H9 (cell line): ENCODE measurements around the gene KCNQ2. TPM values are rescaled to one million over a fixed set of nuclear protein-coding genes. Genes with fewer than 3 reads are reported as not detected.

Experiments
- DNase-seq: peaks from one replicate; pipeline ENCODE4 v3.0.0-alpha.2; 2017
- H2AFZ ChIP-seq: one replicate; pipeline ENCODE4 v1.6.1; 2013; ENCODE audit warnings: mild to moderate bottlenecking, low read length, control low read depth, moderate library complexity
- H2AK5ac ChIP-seq: 2 replicates; pipeline ENCODE4 v1.6.1; 2013; ENCODE audit warnings: low read length, control low read depth, mixed read lengths; ENCODE audit not compliant: insufficient read length
- H2BK120ac ChIP-seq: one replicate; pipeline ENCODE4 v1.6.1; 2013; ENCODE audit warnings: low read depth, mild to moderate bottlenecking, low read length, control low read depth, inconsistent platforms; ENCODE audit not compliant: poor library complexity, severe bottlenecking
- H2BK12ac ChIP-seq: 2 replicates; pipeline ENCODE4 v1.6.1; 2013; ENCODE audit warnings: low read length, control low read depth, mixed read lengths, low read depth; ENCODE audit not compliant: insufficient read length
- H2BK15ac ChIP-seq: 2 replicates; pipeline ENCODE4 v1.6.1; 2013; ENCODE audit warnings: low read depth, low read length, control low read depth
- H2BK20ac ChIP-seq: one replicate; pipeline ENCODE4 v1.6.1; 2013; ENCODE audit warnings: low read depth, mild to moderate bottlenecking, low read length, control low read depth, inconsistent platforms; ENCODE audit not compliant: poor library complexity, severe bottlenecking
- H2BK5ac ChIP-seq: 2 replicates; pipeline ENCODE4 v1.6.1; 2013; ENCODE audit warnings: low read length, control low read depth, mixed read lengths; ENCODE audit not compliant: insufficient read length
- H3K14ac ChIP-seq: 2 replicates; pipeline ENCODE4 v1.6.1; 2013; ENCODE audit warnings: low read length, control low read depth; ENCODE audit not compliant: insufficient read depth
- H3K18ac ChIP-seq: 2 replicates; pipeline ENCODE4 v1.6.1; 2013; ENCODE audit warnings: low read depth, mild to moderate bottlenecking, mixed read lengths, low read length, control low read depth; ENCODE audit not compliant: insufficient read length
- H3K23ac ChIP-seq: 2 replicates; pipeline ENCODE4 v1.6.1; 2013; ENCODE audit warnings: low read length, control low read depth, mixed read lengths, low read depth; ENCODE audit not compliant: insufficient read length
- H3K23me2 ChIP-seq: 2 replicates; pipeline ENCODE4 v1.6.1; 2013; ENCODE audit warnings: low read depth, mild to moderate bottlenecking, mixed read lengths, low read length, control low read depth; ENCODE audit not compliant: insufficient read length, poor library complexity, severe bottlenecking
- H3K27ac ChIP-seq: 2 replicates; pipeline ENCODE4 v1.5.1; 2013; ENCODE audit warnings: low read length, control low read depth, mixed read lengths, low read depth; ENCODE audit not compliant: insufficient read length
- H3K27me3 ChIP-seq: 2 replicates; pipeline ENCODE4 v1.6.1; 2013; ENCODE audit warnings: low read length, control low read depth, inconsistent platforms; ENCODE audit not compliant: insufficient read depth
- H3K4ac ChIP-seq: 2 replicates; pipeline ENCODE4 v1.6.1; 2013; ENCODE audit warnings: low read depth, mild to moderate bottlenecking, control low read depth, inconsistent platforms, low read length, moderate library complexity
- H3K4me1 ChIP-seq: 2 replicates; pipeline ENCODE4 v1.6.1; 2013; ENCODE audit warnings: low read length, control low read depth, inconsistent platforms; ENCODE audit not compliant: insufficient read depth
- H3K4me2 ChIP-seq: 2 replicates; pipeline ENCODE4 v1.6.1; 2013; ENCODE audit warnings: low read length, control low read depth, mixed read lengths; ENCODE audit not compliant: insufficient read length, insufficient read depth
- H3K56ac ChIP-seq: 2 replicates; pipeline ENCODE4 v1.6.1; 2013; ENCODE audit warnings: low read depth, mild to moderate bottlenecking, mixed read lengths, low read length, control low read depth; ENCODE audit not compliant: insufficient read length
- H3K79me1 ChIP-seq: 2 replicates; pipeline ENCODE4 v1.6.1; 2013; ENCODE audit warnings: low read depth, mild to moderate bottlenecking, moderate library complexity, low read length, control low read depth, inconsistent platforms; ENCODE audit not compliant: insufficient read depth, poor library complexity, severe bottlenecking
- H3K79me2 ChIP-seq: 2 replicates; pipeline ENCODE4 v1.6.1; 2013; ENCODE audit warnings: low read length, control low read depth, inconsistent platforms; ENCODE audit not compliant: insufficient read depth
- H3K9ac ChIP-seq: 2 replicates; pipeline ENCODE4 v1.6.1; 2013; ENCODE audit warnings: low read length, control low read depth, mixed read lengths; ENCODE audit not compliant: insufficient read length; ENCODE audit errors: extremely low read depth
- H3K9me3 ChIP-seq: one replicate; pipeline ENCODE4 v1.6.1; 2013; ENCODE audit warnings: low read depth, low read length, inconsistent platforms; ENCODE audit not compliant: control insufficient read depth
- H3T11ph ChIP-seq: one replicate; pipeline ENCODE4 v1.6.1; 2013; ENCODE audit warnings: mild to moderate bottlenecking, low read length, control low read depth, inconsistent platforms
- H4K20me1 ChIP-seq: one replicate; pipeline ENCODE4 v1.6.1; 2013; ENCODE audit not compliant: control insufficient read depth, insufficient read length, insufficient read depth
- H4K5ac ChIP-seq: 2 replicates; pipeline ENCODE4 v1.6.1; 2013; ENCODE audit warnings: low read depth, mild to moderate bottlenecking, mixed read lengths, low read length, control low read depth; ENCODE audit not compliant: insufficient read length
- H4K8ac ChIP-seq: replicated peaks from 2 replicates; pipeline ENCODE4 v1.6.1; 2013; ENCODE audit warnings: low read length, control low read depth, mixed read lengths, low read depth; ENCODE audit not compliant: insufficient read length
- H4K91ac ChIP-seq: 2 replicates; pipeline ENCODE4 v1.6.1; 2013; ENCODE audit warnings: low read depth, mild to moderate bottlenecking, moderate library complexity, mixed read lengths, low read length, control low read depth; ENCODE audit not compliant: insufficient read length
- H3K27ac Mint-ChIP-seq, 3 experiments: 2 replicates in 2 of 3; 3 replicates in 1 of 3; pipeline ENCODE4 v1.8.0; 2020 to 2021; ENCODE audit warnings: mixed read lengths in 3 of 3, mild to moderate bottlenecking in 1 of 3, moderate library complexity in 1 of 3
- H3K27me3 Mint-ChIP-seq: 2 replicates; pipeline ENCODE4 v1.8.0; 2021; ENCODE audit warnings: low read depth, mild to moderate bottlenecking, moderate library complexity, mixed read lengths
- H3K36me3 Mint-ChIP-seq, 3 experiments: 2 replicates in 2 of 3; 3 replicates in 1 of 3; pipeline ENCODE4 v1.8.0; 2020 to 2021; ENCODE audit warnings: low read depth in 3 of 3, mixed read lengths in 3 of 3; ENCODE audit not compliant: insufficient read depth in 1 of 3
- H3K4me1 Mint-ChIP-seq, 2 experiments: 2 replicates each; pipeline ENCODE4 v1.8.0; 2020; ENCODE audit warnings: mixed read lengths in 2 of 2
- H3K4me3 Mint-ChIP-seq, 2 experiments: 2 replicates in 1 of 2; 3 replicates in 1 of 2; pipeline ENCODE4 v1.8.0; 2020 to 2021; ENCODE audit warnings: mild to moderate bottlenecking in 2 of 2, mixed read lengths in 2 of 2, moderate library complexity in 1 of 2
- H3K9me3 Mint-ChIP-seq, 2 experiments: 2 replicates in 1 of 2; 3 replicates in 1 of 2; pipeline ENCODE4 v1.8.0; 2020; ENCODE audit warnings: mild to moderate bottlenecking in 2 of 2, mixed read lengths in 2 of 2, moderate library complexity in 1 of 2
- CTCF ChIP-seq: fragments of 200-600 bp; sonication (generic); conservative IDR thresholded peaks from 3 replicates; pipeline ENCODE4 v1.8.0; 2021; ENCODE audit warnings: antibody characterized with exemption, mild to moderate bottlenecking
- WGBS: extraction: QIAGEN DNeasy Blood & Tissue Kit; methylation state at CpG from one replicate; pipeline ENCODE4 v1.1.7; 2013; ENCODE audit warnings: missing lambda C conversion rate, low lambda C conversion rate, mixed read lengths; ENCODE audit not compliant: insufficient read length; ENCODE audit errors: extremely low coverage; 5-methylcytosine and 5-hydroxymethylcytosine counted together
- total RNA-seq: library from RNA; stranded (reverse); gene quantifications from 2 replicates; pipeline ENCODE4 v1.2.1, GENCODE V29; 2021

The KCNQ2 gene
- total RNA-seq, 1 experiment from 2014 or later, result 69.2 TPM

- Histone ChIP-seq H2BK20ac (no peak overlapping the region), H2AK5ac (no peak overlapping the region), H4K91ac (no peak overlapping the region), H3K4me2 (peak overlapping the region; percentile 27), H2BK12ac (no peak overlapping the region), H3K27me3 (peaks cover 4% of the 10 kb centered on the region; the same call in 1 of the 2 replicates), H3K9ac (no peak overlapping the region), H3K23me2 (peaks cover 5% of the 10 kb centered on the region), H3K14ac (no peak overlapping the region), H3T11ph (no peak overlapping the region), H3K56ac (no peak overlapping the region), H3K9me3 (no peaks in the 10 kb centered on the region), H2BK120ac (no peak overlapping the region), H3K4me1 (no peaks in the 10 kb centered on the region), H3K23ac (no peak overlapping the region), H3K4ac (no peak overlapping the region), H4K5ac (no peak overlapping the region), H3K79me2 (no peaks in the 10 kb centered on the region), H2BK15ac (no peak overlapping the region), H4K8ac (no peak overlapping the region), H2AFZ (no peak overlapping the region), H3K79me1 (no peaks in the 10 kb centered on the region), H4K20me1 (peaks cover 2% of the 10 kb centered on the region), H3K18ac (no peak overlapping the region), H2BK5ac (no peak overlapping the region), H3K27ac (no peak overlapping the region)
- DNase-seq, result peak; percentile 53
- Mint-ChIP-seq H3K27me3 (peaks cover 46% of the 10 kb centered on the region), H3K4me3 (peak overlapping the region; percentile 47 to 76), H3K9me3 (no peaks in the 10 kb centered on the region), H3K4me1 (peaks cover 4 to 10% of the 10 kb centered on the region in 2 experiments; a peak in 3 of 4 replicates), H3K27ac (no peak overlapping the region), H3K36me3 (peaks cover 0 to 6% (median under 1%) of the 10 kb centered on the region in 3 experiments; a peak in 2 of 7 replicates)
- no CpG with 5 or more reads among the region's 60 CpGs for WGBS
- TF ChIP-seq CTCF, result no peak
Observed at GRCh38 chr20:63497946-63498935, 25.8 kb upstream of the KCNQ2 start.
